UCSD-AML1 (cell line): Measurements from ENCODE around the gene ANKRD40.

Experiments
- DNase-seq: peaks from one replicate; lab custom pipeline; 2025; ENCODE audit not compliant: unreplicated experiment; lab: John Stamatoyannopoulos, UW

Gene ANKRD40

DNA sequence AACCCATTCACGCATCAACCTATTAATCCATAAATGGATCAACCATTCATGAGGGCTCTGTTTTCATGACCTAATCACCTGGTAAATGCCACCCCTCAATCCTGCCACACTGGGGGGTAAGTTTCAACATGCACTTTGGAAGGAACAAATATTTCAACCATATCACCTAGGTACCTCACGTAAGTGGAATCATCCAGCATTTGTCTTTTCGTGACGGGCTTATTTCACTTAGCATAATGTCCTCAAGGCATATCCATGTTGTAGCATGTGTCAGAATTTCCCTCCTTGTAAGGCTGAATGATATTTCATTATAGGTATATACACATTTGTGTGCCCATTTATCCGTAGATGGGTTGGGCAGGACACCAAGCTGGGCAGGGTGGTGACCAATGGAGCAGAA is 35.6 kb downstream of the ANKRD40 start:
- no peak for DNase-seq

DNA sequence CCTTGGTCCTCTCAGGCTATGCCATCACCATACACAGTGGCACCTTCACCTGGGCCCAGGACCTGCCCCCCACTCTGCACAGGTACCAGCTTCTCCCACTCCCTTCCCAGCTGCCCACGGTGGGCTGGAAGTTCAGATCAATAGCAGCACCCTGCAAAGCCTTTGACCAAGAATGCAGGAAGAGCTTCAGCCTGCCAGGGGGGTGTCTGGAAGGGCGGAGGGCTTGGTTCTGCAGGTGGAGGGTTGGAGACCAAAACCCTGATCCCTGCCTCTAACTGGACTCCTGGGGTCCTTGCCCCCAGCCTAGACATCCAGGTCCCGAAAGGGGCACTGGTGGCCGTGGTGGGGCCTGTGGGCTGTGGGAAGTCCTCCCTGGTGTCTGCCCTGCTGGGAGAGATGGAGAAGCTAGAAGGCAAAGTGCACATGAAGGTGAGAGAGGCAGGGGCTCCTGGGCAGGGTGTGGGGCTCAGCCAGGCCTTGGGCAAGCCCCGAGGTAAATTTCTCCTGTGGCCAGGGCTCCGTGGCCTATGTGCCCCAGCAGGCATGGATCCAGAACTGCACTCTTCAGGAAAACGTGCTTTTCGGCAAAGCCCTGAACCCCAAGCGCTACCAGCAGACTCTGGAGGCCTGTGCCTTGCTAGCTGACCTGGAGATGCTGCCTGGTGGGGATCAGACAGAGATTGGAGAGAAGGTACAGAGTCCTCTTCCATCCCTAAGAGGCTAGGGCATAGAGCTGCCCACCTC is 38.7 kb downstream of the ANKRD40 start:
- DNase-seq, result no peak

DNA sequence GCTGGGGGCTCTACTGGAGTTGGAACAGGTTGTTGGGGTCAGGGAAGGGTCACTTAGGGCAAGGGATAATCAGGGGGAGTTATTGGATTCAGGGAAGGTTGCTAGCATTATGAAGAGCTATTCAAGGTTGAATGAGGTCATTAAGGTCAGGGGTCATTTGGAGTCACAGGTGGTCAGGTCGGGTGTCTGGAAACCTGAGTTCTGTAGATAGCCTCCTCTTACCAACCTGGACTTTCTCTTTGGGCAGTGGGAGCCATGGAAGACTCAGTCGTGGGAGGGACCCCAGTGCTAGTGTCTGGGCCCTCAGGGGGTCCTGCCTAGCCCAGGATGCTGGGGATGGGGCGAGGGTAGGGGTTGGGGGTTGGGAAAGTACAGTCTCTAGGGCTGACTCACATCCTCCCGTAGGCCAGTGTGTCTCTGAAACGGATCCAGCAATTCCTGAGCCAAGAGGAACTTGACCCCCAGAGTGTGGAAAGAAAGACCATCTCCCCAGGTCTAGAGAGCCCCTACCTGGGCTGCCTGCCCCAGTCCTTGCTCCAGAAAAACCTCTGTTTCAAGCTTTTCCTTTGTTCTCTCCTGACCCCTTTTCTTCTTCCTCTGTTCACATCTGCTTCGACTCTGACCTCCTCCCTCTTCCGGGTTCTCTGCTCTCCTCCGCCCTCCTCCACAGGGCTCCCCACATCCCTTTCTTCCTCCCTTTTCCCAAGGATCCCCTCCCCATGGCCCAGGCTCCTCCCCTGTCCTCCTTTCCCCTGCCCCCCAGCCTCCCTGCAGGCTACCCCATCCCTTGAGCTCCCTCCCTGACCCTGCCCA is 39.5 kb downstream of the ANKRD40 start:
- peak; percentile 65 for DNase-seq

DNA sequence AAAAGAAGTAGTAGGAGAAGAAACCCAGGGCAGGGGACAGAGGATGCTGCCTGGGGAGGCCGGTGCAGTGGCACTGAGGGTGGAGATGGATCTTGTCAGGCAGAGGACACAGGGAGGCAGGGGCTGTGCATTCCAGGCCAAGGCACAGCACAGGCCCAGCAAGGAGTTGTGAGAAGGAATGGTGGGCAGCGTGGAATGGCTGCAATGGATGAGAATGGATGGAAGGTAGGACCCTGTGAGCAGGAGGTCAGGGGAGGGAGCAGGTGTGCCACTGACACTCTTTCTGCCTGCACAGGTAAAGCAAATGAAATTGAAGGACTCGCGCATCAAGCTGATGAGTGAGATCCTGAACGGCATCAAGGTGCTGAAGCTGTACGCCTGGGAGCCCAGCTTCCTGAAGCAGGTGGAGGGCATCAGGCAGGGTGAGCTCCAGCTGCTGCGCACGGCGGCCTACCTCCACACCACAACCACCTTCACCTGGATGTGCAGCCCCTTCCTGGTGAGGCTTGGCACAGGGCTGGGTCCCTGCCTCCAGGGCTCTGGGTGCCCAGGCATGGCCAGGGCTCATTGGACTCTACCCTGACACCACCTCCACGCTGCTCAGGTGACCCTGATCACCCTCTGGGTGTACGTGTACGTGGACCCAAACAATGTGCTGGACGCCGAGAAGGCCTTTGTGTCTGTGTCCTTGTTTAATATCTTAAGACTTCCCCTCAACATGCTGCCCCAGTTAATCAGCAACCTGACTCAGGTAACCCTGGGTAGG is 40.3 kb downstream of the ANKRD40 start:
- no peak for DNase-seq

DNA sequence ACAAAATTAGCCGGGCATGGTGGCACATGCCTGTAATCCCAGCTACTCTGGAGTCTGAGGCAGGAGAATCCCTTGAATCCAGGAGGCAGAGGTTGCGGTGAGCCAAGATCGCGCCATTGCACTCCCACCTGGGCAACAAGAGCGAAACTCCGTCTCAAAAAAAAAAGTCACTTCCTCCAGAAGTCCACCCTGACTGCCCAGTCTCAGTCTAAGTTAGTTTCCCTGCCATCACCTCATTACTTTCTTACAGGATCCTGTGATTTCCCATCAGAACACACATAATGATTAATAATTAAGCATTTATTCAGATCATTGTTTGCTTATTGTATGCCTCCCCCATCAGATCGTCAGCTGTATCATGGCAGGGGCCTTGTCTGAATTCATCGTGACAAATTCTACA is 41.4 kb downstream of the ANKRD40 start:
- DNase-seq, result no peak

DNA sequence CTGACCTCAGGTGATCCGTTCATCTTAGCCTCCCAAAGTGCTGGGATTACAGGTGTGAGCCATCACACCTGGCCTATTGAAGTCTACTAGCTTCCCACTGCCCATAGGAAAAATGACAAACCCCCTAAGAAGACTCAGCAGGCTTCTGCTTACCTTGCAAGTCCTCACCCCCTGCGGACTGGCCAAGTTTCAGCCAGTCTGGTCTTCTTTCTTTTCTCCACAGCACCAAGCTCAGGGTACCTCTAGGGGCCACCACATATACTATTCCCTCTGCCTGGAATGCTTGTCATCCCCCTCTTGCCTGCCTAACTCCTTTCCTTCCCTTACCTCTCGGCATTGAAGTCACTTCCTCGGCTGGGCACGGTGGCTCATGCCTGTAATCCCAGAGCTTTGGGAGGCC is 41.9 kb downstream of the ANKRD40 start:
- DNase-seq, result no peak

DNA sequence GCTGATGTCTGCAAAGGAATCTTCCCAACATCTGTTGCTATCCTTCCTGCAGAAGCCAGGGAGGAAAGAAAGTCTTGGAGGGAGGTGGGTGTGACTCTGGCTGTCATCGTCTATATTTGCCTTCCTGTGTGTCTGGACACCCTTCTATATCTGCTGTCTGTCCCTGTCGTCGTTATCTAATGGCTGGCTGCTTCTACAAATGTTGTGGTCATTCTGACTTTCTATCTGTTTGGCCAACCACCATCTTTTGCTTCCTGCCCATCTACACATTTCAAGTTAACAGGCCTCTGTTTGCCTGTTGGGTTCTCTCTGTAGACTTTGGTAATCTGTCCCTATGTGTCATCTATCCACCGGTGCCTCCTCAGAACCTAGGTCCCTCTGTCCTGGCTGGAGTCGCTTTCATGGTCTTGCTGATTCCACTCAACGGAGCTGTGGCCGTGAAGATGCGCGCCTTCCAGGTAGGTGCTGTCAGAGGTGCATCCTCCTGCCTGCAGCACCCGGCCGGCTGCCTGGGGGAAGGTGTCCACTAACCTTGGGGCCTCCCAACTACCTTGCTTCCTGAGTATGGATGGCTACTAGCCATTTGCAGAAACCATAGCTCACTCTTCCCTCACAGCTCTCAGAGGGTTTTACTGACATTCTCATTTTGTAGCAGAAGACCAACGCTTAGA is 42.8 kb downstream of the ANKRD40 start:
- no peak for DNase-seq

DNA sequence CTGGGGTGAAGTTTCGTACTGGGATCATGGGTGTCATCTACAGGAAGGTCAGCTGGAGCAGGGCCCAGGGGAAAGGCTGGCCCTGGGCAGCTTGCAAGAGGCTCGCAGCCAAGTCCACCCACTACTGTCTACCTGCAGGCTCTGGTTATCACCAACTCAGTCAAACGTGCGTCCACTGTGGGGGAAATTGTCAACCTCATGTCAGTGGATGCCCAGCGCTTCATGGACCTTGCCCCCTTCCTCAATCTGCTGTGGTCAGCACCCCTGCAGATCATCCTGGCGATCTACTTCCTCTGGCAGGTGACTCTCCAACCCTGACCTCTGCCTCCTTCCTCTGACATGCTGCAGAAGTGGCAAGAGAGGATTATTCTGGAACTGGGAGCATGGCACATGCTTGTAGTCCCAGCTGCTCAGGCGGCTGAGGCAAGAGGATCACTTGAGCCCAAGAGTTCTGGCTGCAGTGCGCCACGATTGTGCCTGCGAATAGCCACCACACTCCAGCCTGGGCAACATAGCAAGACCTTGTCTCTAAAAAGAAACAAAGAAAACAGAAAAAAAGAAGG is 43.8 kb downstream of the ANKRD40 start:
- DNase-seq, result no peak

DNA sequence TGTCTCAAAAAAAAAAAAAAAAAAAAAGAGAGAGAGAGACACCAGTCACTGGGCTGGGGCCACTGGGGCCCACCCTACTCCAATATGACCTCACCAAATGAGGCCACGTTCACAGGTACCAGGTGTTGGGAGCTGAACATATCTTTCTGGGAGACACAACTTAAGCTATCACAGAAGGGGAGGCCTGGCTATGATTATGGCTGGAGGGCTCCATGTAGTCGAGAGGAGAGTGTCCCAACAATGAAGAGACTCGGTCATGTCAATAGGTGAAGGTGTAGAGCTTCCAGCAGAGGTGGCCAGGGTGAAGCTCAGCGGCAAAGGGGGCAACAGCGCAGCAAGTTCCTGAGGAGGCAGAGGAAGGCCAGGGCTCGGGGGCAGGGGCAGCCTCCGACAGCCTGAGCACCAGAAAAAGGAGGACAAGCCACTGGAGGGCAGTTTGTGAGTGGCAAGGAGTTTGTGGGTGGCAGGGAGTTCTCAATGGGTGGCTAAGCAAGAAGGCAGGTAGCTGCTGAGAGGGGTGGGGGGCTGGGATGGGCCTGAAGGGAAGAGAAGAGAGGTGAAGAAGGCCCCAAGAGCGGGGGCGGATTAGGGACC is 45.0 kb downstream of the ANKRD40 start:
- DNase-seq, result no peak

DNA sequence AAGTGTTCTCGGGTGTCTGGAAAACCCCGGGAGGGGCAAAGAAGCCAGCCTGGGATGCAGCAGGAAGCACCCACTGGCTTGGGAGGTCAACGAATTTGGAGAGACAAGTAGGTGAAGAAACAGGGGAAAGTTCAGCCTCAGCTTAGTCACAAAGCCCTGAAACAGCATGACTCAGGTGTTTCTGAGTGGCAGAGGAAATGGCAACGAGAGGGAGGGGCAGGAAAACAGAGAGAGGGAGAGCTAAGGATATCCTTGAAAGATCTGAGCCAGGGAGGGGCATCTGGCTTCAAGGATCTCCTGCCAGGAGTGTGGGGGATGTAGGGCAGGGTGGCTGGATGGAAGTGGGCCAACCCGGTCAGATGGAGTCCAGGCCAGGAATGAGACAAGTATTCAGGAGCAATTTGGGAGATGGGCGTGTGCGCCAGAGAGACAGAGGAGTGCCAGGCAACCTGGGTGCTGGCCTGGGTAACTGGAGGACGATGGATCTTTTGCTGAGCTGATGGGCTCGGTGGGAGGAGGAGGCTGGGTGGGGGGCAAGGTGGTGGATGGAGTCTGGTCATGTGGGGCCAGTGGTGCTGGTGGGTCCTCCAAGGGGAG is 45.8 kb downstream of the ANKRD40 start:
- peak; percentile 68 for DNase-seq

DNA sequence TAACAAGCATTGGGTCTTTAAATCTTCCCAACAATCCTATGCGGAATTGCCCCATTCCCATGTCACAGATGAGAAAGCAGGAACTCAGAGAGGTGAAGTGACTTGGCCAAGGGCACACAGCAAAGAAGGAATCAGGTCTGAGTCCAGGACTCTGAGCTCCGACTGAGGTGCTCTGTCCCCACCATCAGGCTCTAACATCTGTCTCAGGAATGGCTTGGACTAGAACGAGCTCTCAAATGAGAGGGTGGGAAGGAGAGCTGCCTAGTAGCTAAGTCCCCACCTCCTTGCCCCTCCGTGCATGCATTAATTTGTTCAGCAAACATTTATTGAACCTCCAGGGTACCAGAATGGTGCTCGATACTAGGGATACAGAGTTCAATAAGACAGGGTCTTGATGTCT is 46.4 kb downstream of the ANKRD40 start:
- DNase-seq, result no peak

DNA sequence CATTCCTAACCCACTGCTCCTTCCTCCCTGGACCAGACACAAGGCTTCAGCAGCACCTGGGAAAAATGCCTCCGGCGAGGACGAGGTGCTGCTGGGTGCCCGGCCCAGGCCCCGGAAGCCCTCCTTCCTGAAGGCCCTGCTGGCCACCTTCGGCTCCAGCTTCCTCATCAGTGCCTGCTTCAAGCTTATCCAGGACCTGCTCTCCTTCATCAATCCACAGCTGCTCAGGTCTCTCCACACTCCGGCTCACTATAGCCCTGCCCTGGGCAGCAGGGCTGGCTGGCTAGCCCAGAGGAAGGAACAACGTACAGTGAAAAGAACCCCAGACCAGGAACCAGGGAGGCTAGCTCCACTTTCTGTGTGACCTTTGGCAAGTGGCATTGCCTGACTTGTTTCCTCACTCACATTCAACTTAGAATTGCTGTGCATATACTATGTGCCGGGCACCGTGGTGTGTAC is 46.8 kb downstream of the ANKRD40 start:
- DNase-seq, result peak; percentile 51

DNA sequence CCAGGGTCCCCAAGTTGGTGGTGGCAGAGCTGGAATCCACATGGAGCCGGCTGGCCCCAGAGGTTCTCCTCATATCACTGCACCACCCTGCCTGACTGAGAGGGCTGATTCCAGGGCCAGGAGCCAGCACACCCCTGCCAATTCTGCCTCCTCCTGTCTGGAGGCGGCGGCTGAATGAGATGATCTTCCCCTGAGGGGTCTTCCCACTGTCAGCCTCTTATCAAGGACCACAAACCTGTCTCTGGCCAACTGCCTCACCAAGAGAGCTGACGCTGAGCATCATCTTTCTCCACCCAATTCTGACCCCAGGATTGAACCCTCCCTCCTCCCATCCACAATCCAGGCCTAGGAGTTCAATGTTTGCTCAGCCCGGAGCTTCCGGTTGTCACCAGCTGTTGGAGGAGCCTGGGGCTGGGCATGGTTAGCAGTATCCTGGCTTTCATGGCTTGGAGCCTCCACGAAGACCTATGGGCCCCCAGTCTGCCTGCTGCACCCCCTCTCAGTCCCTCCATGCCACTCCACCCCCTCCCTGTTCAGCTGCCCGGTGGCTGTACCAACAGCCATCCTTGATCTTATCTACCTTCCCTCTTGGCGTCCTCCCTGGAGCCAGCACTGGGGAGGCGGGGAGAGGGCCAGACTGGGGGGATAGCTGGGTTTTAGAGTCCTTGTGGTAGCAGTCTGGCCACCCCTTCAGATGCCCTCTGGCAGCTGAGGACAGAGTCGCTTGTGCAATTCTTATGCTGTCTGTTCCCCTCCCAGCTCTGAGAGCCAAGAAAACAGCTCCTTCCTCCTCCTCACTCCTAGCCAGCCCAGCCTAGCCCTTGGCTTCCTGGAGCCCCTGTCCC is 47.5 kb downstream of the ANKRD40 start:
- DNase-seq, result no peak

DNA sequence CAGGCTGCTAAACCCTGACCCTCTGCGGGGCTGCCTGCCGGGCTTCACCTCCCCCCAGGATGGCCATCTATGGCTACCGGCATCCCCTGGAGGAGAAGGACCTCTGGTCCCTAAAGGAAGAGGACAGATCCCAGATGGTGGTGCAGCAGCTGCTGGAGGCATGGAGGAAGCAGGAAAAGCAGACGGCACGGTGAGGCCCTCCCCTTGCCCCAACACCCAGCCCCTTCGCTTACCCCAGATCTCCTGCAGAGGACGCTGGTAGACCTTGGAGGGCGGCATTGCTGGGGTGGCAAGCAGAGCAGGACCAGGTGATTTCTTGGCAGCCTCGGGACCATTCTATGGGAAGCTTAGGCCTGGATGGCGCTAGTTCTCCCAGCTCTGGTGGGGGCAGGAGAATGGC is 48.5 kb downstream of the ANKRD40 start:
- DNase-seq, result no peak

DNA sequence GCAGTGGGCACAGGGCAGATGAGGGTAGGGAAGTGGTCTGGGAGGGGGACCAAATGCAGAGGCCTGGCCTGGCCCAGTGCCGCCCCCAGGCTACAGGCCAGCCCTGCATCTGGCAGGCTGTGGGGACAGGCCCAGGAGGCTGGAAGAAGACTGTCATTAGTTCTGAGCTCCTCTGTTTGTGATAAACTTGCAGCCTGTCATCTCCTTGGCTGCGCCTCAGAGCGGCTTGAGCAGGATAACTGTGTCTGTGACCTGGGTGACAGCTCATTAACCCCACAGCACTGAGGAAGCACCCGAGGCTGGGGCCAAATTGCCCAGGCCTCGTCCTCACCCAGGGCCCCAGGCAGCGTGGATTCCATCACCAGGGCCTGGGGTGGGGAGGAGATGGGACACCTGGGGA is 49.1 kb downstream of the ANKRD40 start:
- DNase-seq, result no peak

DNA sequence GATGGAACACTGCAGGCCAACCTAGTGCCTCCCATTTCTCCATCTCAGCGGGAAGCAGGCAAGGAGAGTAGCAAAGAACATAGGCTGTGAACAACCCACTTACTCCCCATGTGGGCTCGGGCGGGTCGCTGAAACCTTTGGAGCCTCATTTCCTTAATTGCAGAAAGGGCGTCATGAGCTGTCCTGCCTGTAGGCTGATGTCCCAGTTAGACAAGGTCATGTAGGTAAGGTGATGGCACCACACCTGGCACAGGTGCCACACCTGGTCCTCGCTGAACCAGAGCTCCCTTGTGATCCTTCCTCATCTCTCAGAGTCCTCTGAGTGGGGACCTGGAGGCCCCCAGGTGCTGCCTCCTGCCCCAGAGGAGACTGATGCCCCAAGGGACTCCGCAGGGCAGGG is 50.1 kb downstream of the ANKRD40 start:
- no peak for DNase-seq

DNA sequence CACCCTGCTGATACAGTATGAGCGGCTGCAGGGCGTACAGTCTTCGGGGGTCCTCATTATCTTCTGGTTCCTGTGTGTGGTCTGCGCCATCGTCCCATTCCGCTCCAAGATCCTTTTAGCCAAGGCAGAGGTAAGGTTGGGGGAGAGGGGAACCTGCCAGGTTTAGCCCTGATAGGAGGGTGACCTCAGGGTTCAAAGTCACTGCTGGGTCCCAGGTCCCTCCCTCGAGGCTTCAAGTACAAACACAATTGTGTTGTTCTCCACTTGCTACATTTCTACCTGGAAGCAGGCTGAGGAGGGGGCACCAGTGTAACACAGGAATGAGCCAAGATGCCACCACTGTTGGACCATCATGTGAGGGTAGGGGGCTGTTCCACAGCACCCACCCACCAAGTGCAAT is 50.7 kb downstream of the ANKRD40 start:
- DNase-seq, result no peak

DNA sequence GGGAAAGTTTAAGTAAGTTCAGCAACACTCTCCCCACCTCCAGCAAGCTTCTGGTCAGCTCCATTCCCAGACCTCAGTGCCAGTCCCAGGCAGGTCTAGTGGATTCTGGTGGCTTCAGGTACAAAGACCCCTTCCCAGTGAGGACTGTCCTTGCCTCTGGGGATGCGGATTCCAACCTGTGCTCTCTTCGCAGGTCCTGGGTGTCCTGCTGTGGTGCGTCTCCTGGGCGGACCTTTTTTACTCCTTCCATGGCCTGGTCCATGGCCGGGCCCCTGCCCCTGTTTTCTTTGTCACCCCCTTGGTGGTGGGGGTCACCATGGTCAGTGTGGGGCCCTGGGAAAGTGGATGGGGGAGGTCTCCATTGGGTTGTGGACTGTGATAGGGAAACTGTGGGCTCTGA is 51.2 kb downstream of the ANKRD40 start:
- no peak for DNase-seq

DNA sequence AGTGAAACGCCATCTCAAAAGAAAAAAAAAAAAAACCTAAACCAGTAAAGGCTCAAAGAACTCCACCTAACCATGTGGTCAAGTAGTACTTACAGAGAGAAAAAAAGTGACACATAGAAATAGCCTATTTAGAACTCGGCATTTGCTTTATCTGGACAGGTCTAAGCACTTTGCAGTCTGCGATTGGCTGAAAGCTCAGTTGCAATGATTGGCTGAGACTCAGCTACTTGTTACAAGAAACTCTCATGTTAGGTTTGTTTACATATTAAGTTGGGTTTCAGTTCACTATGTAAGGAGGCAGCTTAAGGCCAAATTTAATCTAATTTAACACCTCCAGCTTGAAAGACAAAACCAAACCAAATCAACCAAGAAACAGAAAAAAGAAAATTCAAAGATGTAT is 54.0 kb downstream of the ANKRD40 start:
- DNase-seq, result no peak
